SK-N-SH (cell line): ENCODE results near the gene AIRE. TPM values are rescaled to one million over a fixed set of nuclear protein-coding genes. Genes with fewer than 3 reads are reported as not detected.
"Not testable (repeated sequence)": the region's sequence is repeated elsewhere in the genome, so short reads cannot be mapped to it uniquely, and the experiment has no call there.

Experiments
- CTCF ChIA-PET: fragments of 300-600, 350-600 bp; formaldehyde crosslinking; extraction: SDS; loops from one replicate; lab custom pipeline; 2021; lab: Yijun Ruan, JAX
- POLR2A ChIA-PET: fragments of 350-600 bp; sonication (Branson Sonifier 250); formaldehyde crosslinking; extraction: SDS; loops from one replicate; lab custom pipeline; 2020; ENCODE audit warnings: antibody characterized with exemption, inconsistent platforms; lab: Yijun Ruan, JAX
- DNase-seq: peaks from one replicate; pipeline ENCODE4 v3.0.0; 2012
- H2AFZ ChIP-seq: fragments of 200-600 bp; sonication (generic); 2 replicates; pipeline ENCODE4 v1.8.1; 2016; ENCODE audit warnings: antibody characterized with exemption, mild to moderate bottlenecking, low read depth
- H3F3A ChIP-seq: fragments of 200-600 bp; sonication (generic); replicated peaks from 2 replicates; pipeline ENCODE3; 2016; ENCODE audit warnings: antibody characterized with exemption, mild to moderate bottlenecking; ENCODE audit not compliant: insufficient read depth
- H3K27ac ChIP-seq, 2 experiments: fragments of 200-500 bp in 1 of 2; fragments of 200-600 bp in 1 of 2; sonication (Bioruptor generic) in 1 of 2; sonication (generic), shearing (Covaris generic) in 1 of 2; 2 replicates each; pipeline versions ENCODE4 v1.5.1 to v1.6.1; 2014 to 2016; ENCODE audit warnings: low read depth in 2 of 2, inconsistent platforms in 1 of 2, low read length in 1 of 2, mild to moderate bottlenecking in 1 of 2, mixed read lengths in 1 of 2
- H3K27me3 ChIP-seq: fragments of 200-600 bp; sonication (generic), shearing (Covaris generic); 2 replicates; pipeline ENCODE4 v1.6.1; 2016; ENCODE audit warnings: mixed run types; ENCODE audit not compliant: insufficient read depth
- H3K36me3 ChIP-seq, 2 experiments: fragments of 200-500 bp in 1 of 2; fragments of 200-600 bp in 1 of 2; sonication (Bioruptor generic) in 1 of 2; sonication (generic) in 1 of 2; replicated peaks in 1 of 2; 2 replicates each; pipeline versions ENCODE3 to v1.5.1; 2014 to 2016; ENCODE audit warnings: low read length in 1 of 2, mild to moderate bottlenecking in 1 of 2; ENCODE audit not compliant: insufficient read depth in 2 of 2, control insufficient read depth in 1 of 2
- H3K4me1 ChIP-seq, 2 experiments: fragments of 200-500 bp in 1 of 2; fragments of 200-600 bp in 1 of 2; sonication (Bioruptor generic) in 1 of 2; sonication (generic), shearing (Covaris generic) in 1 of 2; 2 replicates each; pipeline versions ENCODE4 v1.5.1 to v1.6.1; 2014 to 2016; ENCODE audit warnings: low read depth in 1 of 2, low read length in 1 of 2, mixed run types in 1 of 2; ENCODE audit not compliant: insufficient read depth in 2 of 2, control insufficient read depth in 1 of 2
- H3K4me2 ChIP-seq: fragments of 200-600 bp; sonication (generic), shearing (Covaris generic); 2 replicates; pipeline ENCODE4 v1.6.1; 2017; ENCODE audit warnings: mixed run types
- H3K4me3 ChIP-seq, 2 experiments: fragments of 200-500 bp in 1 of 2; fragments of 200-600 bp in 1 of 2; sonication (Bioruptor generic) in 1 of 2; sonication (generic), shearing (Covaris generic) in 1 of 2; 2 replicates each; pipeline versions ENCODE4 v1.5.1 to v1.8.1; 2014 to 2016; ENCODE audit warnings: low read depth in 2 of 2, inconsistent platforms in 1 of 2, low read length in 1 of 2, mild to moderate bottlenecking in 1 of 2, mixed read lengths in 1 of 2, moderate library complexity in 1 of 2
- H3K79me2 ChIP-seq: fragments of 200-600 bp; sonication (generic); 2 replicates; pipeline ENCODE4 v1.8.1; 2017; ENCODE audit warnings: mild to moderate bottlenecking; ENCODE audit not compliant: insufficient read depth
- H3K9ac ChIP-seq: fragments of 200-600 bp; sonication (generic); 2 replicates; pipeline ENCODE4 v1.6.1; 2017; ENCODE audit warnings: mixed run types
- H3K9me2 ChIP-seq: fragments of 200-600 bp; sonication (generic); 2 replicates; pipeline ENCODE4 v1.6.1; 2017; ENCODE audit warnings: mixed run types
- H3K9me3 ChIP-seq: fragments of 200-600 bp; sonication (generic); 2 replicates; pipeline ENCODE4 v1.6.1; 2017; ENCODE audit warnings: mixed run types, mild to moderate bottlenecking, moderate library complexity
- H4K20me1 ChIP-seq: fragments of 200-600 bp; sonication (generic); 2 replicates; pipeline ENCODE4 v1.6.1; 2017; ENCODE audit warnings: mild to moderate bottlenecking, mixed run types; ENCODE audit not compliant: insufficient read depth
- WGBS: methylation state at CpG from one replicate; pipeline ENCODE4 v1.1.6; 2017; ENCODE audit warnings: low lambda C conversion rate; 5-methylcytosine and 5-hydroxymethylcytosine counted together
- polyA plus RNA-seq, 3 experiments: library from polyadenylated mRNA; depleted of rRNA; stranded (reverse); fragments of >200 nt; gene quantifications; 2 replicates each; pipeline ENCODE4 v1.2.3, GENCODE V29; 2012

AIRE gene
- polyA plus RNA-seq, 1 of the 3 experiments (the other 2 are of a cell fraction), result not detected

DNA sequence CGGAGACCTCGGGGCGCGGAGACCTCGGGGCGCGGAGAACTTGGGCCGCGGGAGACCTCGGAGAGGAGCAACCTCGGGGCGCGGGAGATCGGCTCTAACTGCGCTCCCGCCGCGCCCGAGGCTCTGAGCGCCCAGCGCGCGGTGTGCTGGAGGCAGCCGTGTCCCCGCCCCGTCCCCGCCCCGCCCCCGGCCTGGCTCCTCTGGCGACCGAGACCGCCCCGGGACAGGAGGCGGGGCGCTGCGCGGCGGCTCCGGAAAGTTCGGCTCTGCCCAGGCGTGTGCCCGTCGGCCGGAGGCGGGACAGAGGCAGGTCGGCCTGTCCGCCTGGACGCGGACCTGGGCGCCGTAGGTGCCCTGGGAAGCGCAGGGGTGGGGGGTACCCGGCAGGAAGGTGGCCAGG, 44.8 kb upstream of the AIRE start, which contains the start of gene ICOSLG:
ICOSLG (minus strand) TSS at position 102 of the 400 bp plus-strand sequence. CDS start 126 bp downstream, outside the sequence.
- POLR2A ChIA-PET, H3K4me1 ChIP-seq, H3K36me3 ChIP-seq, H3K27me3 ChIP-seq, H3F3A ChIP-seq, H3K4me3 ChIP-seq, H3K79me2 ChIP-seq, H4K20me1 ChIP-seq, H3K4me2 ChIP-seq, H2AFZ ChIP-seq, H3K27ac ChIP-seq, CTCF ChIA-PET, H3K9me3 ChIP-seq, H3K9me2 ChIP-seq, H3K9ac ChIP-seq, DNase-seq: not testable (repeated sequence)
- no CpG with 5 or more reads among the region's 53 CpGs for WGBS

DNA sequence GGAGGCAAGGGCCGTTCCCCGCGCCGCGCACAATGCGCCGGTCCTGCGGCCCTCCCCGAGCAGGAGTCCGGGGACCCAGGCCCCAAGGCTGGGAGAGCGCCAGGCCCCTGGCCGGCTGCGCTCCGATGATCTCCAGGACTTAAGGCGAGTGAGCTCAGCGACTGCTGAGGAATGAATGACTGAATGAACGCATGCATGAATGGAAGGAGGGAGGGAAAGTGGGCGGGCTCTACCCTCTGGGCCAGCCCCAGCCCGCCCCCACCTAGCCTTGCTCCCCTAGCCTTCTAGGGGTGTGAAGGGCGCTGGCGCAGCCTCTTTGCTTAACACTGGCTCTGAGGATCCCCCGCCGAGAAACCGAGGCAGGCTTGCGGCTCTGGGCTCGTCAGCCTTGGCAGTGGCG, 44.4 kb upstream of the AIRE start:
- WGBS, result no CpG with 5 or more reads among the region's 27 CpGs
- POLR2A ChIA-PET, H3K9me2 ChIP-seq, H3K36me3 ChIP-seq, H3K4me2 ChIP-seq, H4K20me1 ChIP-seq, H3K9ac ChIP-seq, H3K79me2 ChIP-seq, DNase-seq, H3F3A ChIP-seq, CTCF ChIA-PET, H3K27me3 ChIP-seq, H2AFZ ChIP-seq, H3K27ac ChIP-seq, H3K4me3 ChIP-seq, H3K9me3 ChIP-seq, H3K4me1 ChIP-seq: not testable (repeated sequence)

DNA sequence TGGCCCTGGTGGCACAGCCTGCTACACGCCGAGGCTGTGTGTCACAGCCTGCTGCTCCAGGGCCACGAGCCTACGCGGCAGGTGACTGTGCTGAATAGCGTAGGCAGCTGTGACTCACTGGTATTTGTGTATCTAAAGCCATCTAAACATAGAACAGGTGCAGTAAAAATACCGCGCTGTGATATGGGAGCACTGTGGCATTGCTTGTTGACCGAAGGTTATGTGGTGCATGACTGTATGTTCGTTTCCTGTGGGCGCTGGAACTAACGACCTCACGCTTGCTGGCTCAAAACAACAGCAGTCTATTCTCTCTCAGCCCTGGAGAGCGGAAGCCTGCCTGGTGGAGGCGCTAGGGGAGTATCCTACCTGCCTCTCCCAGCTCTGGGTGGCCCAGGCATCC, 41.7 kb upstream of the AIRE start:
- H3K9ac ChIP-seq, H3K79me2 ChIP-seq, H3K4me1 ChIP-seq, H3K4me3 ChIP-seq, H3K4me2 ChIP-seq, CTCF ChIA-PET, H3K9me3 ChIP-seq, H4K20me1 ChIP-seq, POLR2A ChIA-PET, H3K27me3 ChIP-seq, DNase-seq, H3F3A ChIP-seq, H2AFZ ChIP-seq, H3K36me3 ChIP-seq, H3K27ac ChIP-seq, H3K9me2 ChIP-seq: not testable (repeated sequence)
- no CpG with 5 or more reads among the region's 15 CpGs for WGBS

DNA sequence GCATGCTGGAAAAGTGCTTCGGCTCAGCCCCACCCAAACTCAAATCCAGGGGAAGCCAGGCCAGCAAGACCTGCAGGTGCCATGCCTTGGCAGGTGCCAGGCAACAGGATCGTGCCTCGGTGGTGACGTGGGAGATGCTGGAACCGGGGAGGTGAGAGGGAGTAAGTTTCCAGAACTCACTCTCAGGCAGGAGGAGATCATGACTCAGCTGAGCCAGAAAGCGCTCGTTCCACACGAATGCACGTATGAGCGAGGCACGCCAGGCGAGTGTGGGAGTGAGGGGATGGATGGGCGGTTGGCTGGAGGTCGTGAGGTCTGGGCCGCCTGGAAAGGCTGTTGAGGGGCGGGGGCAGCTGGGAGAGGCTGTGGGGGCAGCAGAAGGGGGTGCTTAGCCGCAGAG, 37.8 kb upstream of the AIRE start:
- WGBS, result no CpG with 5 or more reads among the region's 17 CpGs

DNA sequence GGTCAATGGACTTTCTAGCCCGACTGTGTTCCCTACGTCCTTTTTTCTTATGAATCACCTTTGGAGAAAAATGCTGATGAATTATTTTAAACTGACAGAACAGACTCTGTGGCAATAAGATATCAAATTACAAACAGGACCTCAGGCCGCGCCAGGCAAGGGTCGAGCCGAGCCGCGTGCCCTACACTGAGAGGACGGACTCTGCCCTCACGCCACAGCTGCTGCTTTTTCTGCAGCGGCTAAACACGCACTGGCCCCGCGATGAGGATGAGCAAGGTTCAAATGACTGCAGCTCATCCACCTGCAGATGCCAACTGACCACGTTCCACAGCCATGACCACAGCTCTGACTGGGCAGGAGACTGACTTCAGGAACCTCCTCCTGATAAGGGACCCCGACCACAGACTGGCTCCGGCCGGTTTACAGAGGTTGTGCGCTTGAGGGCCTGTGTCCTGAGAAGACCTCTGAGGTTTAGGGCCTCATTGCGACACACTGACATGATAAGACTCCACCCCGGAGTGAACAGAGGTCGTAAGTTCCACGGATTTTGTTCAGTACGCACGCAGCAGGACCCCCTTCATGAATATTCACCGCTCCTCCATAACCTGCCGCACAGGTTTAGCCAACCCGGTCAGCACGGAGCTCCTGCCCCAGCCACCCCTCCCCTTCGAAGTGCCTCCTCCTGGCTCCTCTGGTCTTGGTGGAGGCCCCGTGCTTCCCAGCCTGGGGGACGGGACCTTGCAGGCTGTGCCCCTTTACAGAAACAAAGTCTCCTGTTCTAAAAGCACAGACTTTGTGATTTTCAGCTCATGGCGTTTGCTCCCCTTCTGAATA, 36.3 kb upstream of the AIRE start:
- H3K27ac ChIP-seq, H3K27me3 ChIP-seq, H3K4me1 ChIP-seq, H3K9ac ChIP-seq, H3K9me3 ChIP-seq, H3K4me3 ChIP-seq, H3K79me2 ChIP-seq, H4K20me1 ChIP-seq, CTCF ChIA-PET, H3K4me2 ChIP-seq, POLR2A ChIA-PET, H3K36me3 ChIP-seq, H2AFZ ChIP-seq, H3K9me2 ChIP-seq, H3F3A ChIP-seq, DNase-seq: not testable (repeated sequence)
- WGBS, result no CpG with 5 or more reads among the region's 33 CpGs

More for the DNA sequence above, 37.8 kb upstream of the AIRE start:
- CTCF ChIA-PET, H3K36me3 ChIP-seq, H3K4me2 ChIP-seq, H3K27ac ChIP-seq, POLR2A ChIA-PET, DNase-seq, H4K20me1 ChIP-seq, H3K79me2 ChIP-seq, H3K9me3 ChIP-seq, H3K4me1 ChIP-seq, H3F3A ChIP-seq, H3K4me3 ChIP-seq, H2AFZ ChIP-seq, H3K27me3 ChIP-seq, H3K9me2 ChIP-seq, H3K9ac ChIP-seq: not testable (repeated sequence)
